Upper lobe of right lung (tissue), 1 donor: Measurements from ENCODE around the gene DNAJB8. TPM values are rescaled to one million over a fixed set of nuclear protein-coding genes. Genes with fewer than 3 reads are reported as not detected.

ENCODE experiments used
- ATAC-seq: fragments of 200-7000 bp; cut with Tn5 transposase; one replicate; pipeline ENCODE4 v1.9.1; 2020; ENCODE audit warnings: mild to moderate bottlenecking, moderate library complexity
- DNase-seq: peaks from one replicate; pipeline ENCODE4 v3.0.0-alpha.2; 2020
- H3K27ac ChIP-seq: fragments of 200-600 bp; one replicate; pipeline ENCODE4 v1.8.0; 2022
- H3K27me3 ChIP-seq: fragments of 200-600 bp; one replicate; pipeline ENCODE4 v1.8.0; 2022; ENCODE audit warnings: mild to moderate bottlenecking
- H3K36me3 ChIP-seq: fragments of 200-600 bp; one replicate; pipeline ENCODE4 v1.8.0; 2022
- H3K4me1 ChIP-seq: fragments of 200-600 bp; one replicate; pipeline ENCODE4 v1.8.0; 2022
- H3K4me3 ChIP-seq: fragments of 200-600 bp; one replicate; pipeline ENCODE4 v1.8.0; 2022; ENCODE audit warnings: mild to moderate bottlenecking
- H3K9me3 ChIP-seq: fragments of 200-600 bp; one replicate; pipeline ENCODE4 v1.8.0; 2022
- intact Hi-C: fragments of 100-400 bp; cut with DNase I; formaldehyde crosslinking; loops from one replicate; pipeline ENCODE4 v1.11.0; 2022
- total RNA-seq: library from RNA; stranded (reverse); fragmentation: NEBNext Ultra II Directional; extraction: Animal tissue kit (Norgen Biotek cat#: 25700); gene quantifications from one replicate; pipeline ENCODE4 v1.2.1, GENCODE V29; 2021
- TF ChIP-seq, protein P1 (sequence below): fragments of 200-600 bp; IDR thresholded peaks from one replicate; pipeline ENCODE4 v1.8.0; 2022; ENCODE audit warnings: antibody characterized with exemption
- donor health status: DM: no; HTN: yes; CAD: no; lungs with severe emphysema.

The DNAJB8 gene
- total RNA-seq, 1 donor from 2014 or later: not detected

GRCh38 chr3:128504963-128505730 is 38.5 kb upstream of the DNAJB8 start:
- no peak for DNase-seq
- Histone ChIP-seq H3K4me1 (no peaks in the 10 kb centered on the region), H3K27me3 (peaks cover 21% of the 10 kb centered on the region), H3K4me3 (no peak overlapping the region), H3K27ac (no peak overlapping the region), H3K36me3 (no peaks in the 10 kb centered on the region), H3K9me3 (no peaks in the 10 kb centered on the region)
- TF ChIP-seq, protein P1, sequence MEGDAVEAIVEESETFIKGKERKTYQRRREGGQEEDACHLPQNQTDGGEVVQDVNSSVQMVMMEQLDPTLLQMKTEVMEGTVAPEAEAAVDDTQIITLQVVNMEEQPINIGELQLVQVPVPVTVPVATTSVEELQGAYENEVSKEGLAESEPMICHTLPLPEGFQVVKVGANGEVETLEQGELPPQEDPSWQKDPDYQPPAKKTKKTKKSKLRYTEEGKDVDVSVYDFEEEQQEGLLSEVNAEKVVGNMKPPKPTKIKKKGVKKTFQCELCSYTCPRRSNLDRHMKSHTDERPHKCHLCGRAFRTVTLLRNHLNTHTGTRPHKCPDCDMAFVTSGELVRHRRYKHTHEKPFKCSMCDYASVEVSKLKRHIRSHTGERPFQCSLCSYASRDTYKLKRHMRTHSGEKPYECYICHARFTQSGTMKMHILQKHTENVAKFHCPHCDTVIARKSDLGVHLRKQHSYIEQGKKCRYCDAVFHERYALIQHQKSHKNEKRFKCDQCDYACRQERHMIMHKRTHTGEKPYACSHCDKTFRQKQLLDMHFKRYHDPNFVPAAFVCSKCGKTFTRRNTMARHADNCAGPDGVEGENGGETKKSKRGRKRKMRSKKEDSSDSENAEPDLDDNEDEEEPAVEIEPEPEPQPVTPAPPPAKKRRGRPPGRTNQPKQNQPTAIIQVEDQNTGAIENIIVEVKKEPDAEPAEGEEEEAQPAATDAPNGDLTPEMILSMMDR: no peak
- no peak for ATAC-seq
- intact Hi-C loops: no loop called here

GRCh38 chr3:128504533-128504915 is 37.8 kb upstream of the DNAJB8 start:
- no peaks in the 10 kb centered on the region for H3K36me3 ChIP-seq
- peaks cover 27% of the 10 kb centered on the region for H3K27me3 ChIP-seq
- intact Hi-C loops: no loop called here
- no peak overlapping the region for H3K27ac ChIP-seq
- H3K9me3 ChIP-seq: no peaks in the 10 kb centered on the region
- TF ChIP-seq, protein P1: no peak
- no peak for DNase-seq
- ATAC-seq: peak; percentile 5
- H3K4me3 ChIP-seq: no peak overlapping the region
- no peaks in the 10 kb centered on the region for H3K4me1 ChIP-seq

DNA sequence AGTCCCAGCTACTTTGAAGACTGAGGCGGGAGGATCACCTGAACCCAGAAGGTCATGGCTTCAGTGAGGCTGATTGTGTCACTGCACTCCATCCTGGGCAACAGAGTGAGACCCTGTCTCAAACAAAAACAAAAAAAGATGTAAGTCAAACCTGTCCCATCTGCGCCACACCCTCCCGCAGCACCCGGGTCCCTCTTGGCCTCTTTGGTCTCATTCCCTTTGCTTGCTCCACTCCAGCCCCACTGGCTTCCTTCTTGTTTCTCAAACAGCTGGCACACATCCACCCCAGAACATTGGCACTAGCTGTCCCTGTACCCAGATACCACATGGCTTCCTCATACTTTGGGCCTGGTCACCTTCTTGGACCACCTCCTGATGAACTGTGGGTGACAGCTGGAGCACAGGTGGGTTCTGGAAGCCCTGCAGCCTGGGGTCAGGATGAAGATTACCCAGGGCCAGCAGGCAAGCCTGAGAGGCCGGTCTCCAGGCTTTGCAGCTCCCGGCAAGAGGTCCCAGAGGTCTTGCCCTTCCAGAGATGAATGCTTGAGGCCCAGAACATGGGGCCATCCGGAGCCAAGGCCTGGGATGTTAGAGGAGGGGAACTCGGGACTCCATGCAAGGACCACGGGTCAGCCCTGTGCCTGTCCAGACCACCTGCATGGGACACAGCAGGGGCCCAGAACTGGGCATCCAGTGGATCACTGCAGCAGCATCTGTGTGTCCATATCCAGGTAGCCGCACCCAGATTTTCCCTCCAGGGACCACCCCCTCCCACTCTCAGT is 37.3 kb upstream of the DNAJB8 start:
- Histone ChIP-seq H3K4me1 (no peaks in the 10 kb centered on the region), H3K36me3 (no peaks in the 10 kb centered on the region), H3K27me3 (peaks cover 33% of the 10 kb centered on the region), H3K4me3 (no peak overlapping the region), H3K9me3 (no peaks in the 10 kb centered on the region), H3K27ac (no peak overlapping the region)
- intact Hi-C loops: no loop called here
- TF ChIP-seq, protein P1: no peak
- ATAC-seq (peak; percentile 11), DNase-seq (no peak)

DNA sequence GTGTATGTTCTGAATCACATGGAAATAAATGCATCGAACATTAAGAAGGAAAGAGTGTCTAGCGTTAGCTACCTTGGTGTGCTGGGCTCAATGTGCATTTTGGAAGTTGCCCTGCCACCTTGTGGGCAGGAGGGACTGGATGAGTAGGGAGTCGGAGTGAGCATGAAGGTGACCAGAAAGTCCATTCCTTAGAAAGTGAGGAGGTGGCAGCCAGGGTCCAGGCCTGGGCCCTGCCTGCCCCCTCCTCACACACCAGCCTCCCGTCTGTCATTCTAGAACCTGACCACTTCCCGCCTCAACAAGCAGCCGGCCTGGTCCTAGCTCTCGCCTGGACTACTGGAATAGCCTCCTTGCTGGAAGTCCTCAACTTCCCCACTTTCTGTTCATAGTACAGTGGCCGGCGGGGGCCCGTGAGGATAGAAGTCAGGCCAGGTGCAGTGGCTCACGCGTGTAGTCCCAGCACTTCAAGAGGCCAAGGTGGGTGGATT is 36.5 kb upstream of the DNAJB8 start:
- TF ChIP-seq, protein P1: no peak
- intact Hi-C loops: no loop called here
- no peak for ATAC-seq
- peaks cover 40% of the 10 kb centered on the region for H3K27me3 ChIP-seq
- no peak overlapping the region for H3K4me3 ChIP-seq
- no peak overlapping the region for H3K27ac ChIP-seq
- H3K4me1 ChIP-seq: no peaks in the 10 kb centered on the region
- DNase-seq: no peak
- H3K9me3 ChIP-seq: no peaks in the 10 kb centered on the region
- H3K36me3 ChIP-seq: no peaks in the 10 kb centered on the region

DNA sequence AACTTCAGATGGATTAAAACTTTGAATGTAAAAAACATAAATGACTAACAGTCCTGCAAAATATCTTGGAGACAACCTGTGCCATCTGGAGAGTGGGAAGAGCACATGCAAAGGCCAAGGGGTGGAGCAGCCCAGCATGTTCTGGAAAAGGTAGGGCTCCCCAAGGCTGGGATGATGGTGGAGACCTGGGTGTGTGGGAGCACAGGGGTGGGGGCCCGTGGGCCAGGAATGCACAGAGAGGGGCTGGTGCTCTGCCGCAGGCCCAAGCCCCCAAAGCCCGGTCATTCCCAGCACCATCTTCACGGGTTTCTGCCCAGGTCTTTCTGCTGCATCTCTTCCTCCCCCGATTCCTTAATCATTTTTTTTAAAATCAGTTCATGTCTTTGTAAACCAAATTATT is 36.0 kb upstream of the DNAJB8 start:
- DNase-seq (no peak), ATAC-seq (no peak)
- H3K4me1 ChIP-seq: no peaks in the 10 kb centered on the region
- TF ChIP-seq, protein P1: no peak
- no peaks in the 10 kb centered on the region for H3K9me3 ChIP-seq
- H3K36me3 ChIP-seq: no peaks in the 10 kb centered on the region
- intact Hi-C loops: no loop called here
- no peak overlapping the region for H3K4me3 ChIP-seq
- no peak overlapping the region for H3K27ac ChIP-seq
- peaks cover 43% of the 10 kb centered on the region for H3K27me3 ChIP-seq
